Measurements from ENCODE around the gene DYNC2LI1. TPM values are rescaled to one million over a fixed set of nuclear protein-coding genes. Genes with fewer than 3 reads are reported as not detected.
"Not testable (repeated sequence)": the region's sequence is repeated elsewhere in the genome, so short reads cannot be mapped to it uniquely, and the experiment has no call there.

Gene DYNC2LI1
- total RNA-seq: 8.9 and 10.4 TPM in 2 replicates

- ChIA-PET CTCF (no interaction called here), POLR2A (interaction anchor here (0.6 to 1.1 kb wide), 2 partner anchors 10 to 1227 kb away, joined by 3 read pairs; no protein-coding TSS in a partner anchor)
- peak within 1 kb of the TSS; percentile 100 for H3K4me3 Mint-ChIP-seq
- peak within 1 kb of the TSS; percentile 85 for H3K27ac Mint-ChIP-seq
- TF ChIP-seq CTCF (IDR thresholded peaks at IDR 0.05): no peak
- H3K36me3 Mint-ChIP-seq (ENCODE audit: low read depth): peaks cover 8% of the 10 kb centered on the region
- no peaks in the 10 kb centered on the region for H3K9me3 Mint-ChIP-seq
- H3K27me3 Mint-ChIP-seq: peaks cover 4% of the 10 kb centered on the region
- ATAC-seq (ENCODE audit: low read depth) (peak; percentile 98), DNase-seq (peak; percentile 75)
- peaks cover 12% of the 10 kb centered on the region for H3K4me1 Mint-ChIP-seq
- intact Hi-C loops (cut with micrococcal nuclease): loop anchor here (1.0 to 10.0 kb wide), 3 partner anchors 139 to 394 kb away; partner anchors contain the start of genes PLEKHH2 and PPM1B
These were observed at the start of gene DYNC2LI1 for GRCh38 chr2:43773876-43774613. Gene DYNC2LI1, plus strand, starts transcription at chr2:43774039. Its CDS starts 100 bp downstream, at chr2:43774139.

GRCh38 chr2:43724728-43725526 lies 48.9 kb upstream of the DYNC2LI1 start:
- ATAC-seq (ENCODE audit: low read depth): no peak
- no peaks in the 10 kb centered on the region for H3K36me3 Mint-ChIP-seq (ENCODE audit: low read depth)
- no peak overlapping the region for H3K27ac Mint-ChIP-seq
- DNase-seq: no peak
- H3K4me1 Mint-ChIP-seq: no peaks in the 10 kb centered on the region
- intact Hi-C loops (cut with micrococcal nuclease): no loop called here
- TF ChIP-seq CTCF (IDR thresholded peaks at IDR 0.05): no peak
- H3K9me3 Mint-ChIP-seq: no peaks in the 10 kb centered on the region
- H3K4me3 Mint-ChIP-seq: no peak overlapping the region
- POLR2A ChIA-PET: no interaction called here
- CTCF ChIA-PET: no interaction called here
- H3K27me3 Mint-ChIP-seq: peaks cover 4% of the 10 kb centered on the region

GRCh38 chr2:43725711-43726246 lies 48.1 kb upstream of the DYNC2LI1 start:
- TF ChIP-seq CTCF (IDR thresholded peaks at IDR 0.05): no peak
- DNase-seq (no peak), ATAC-seq (ENCODE audit: low read depth) (no peak)
- POLR2A ChIA-PET: no interaction called here
- intact Hi-C loops (cut with micrococcal nuclease): no loop called here
- H3K27me3 Mint-ChIP-seq: peaks cover 4% of the 10 kb centered on the region
- H3K36me3 Mint-ChIP-seq (ENCODE audit: low read depth): no peaks in the 10 kb centered on the region
- no peaks in the 10 kb centered on the region for H3K9me3 Mint-ChIP-seq
- CTCF ChIA-PET: no interaction called here
- H3K4me1 Mint-ChIP-seq: no peaks in the 10 kb centered on the region
- no peak overlapping the region for H3K27ac Mint-ChIP-seq
- no peak overlapping the region for H3K4me3 Mint-ChIP-seq

- H3K27me3 Mint-ChIP-seq; ATAC-seq (ENCODE audit: low read depth); H3K4me3 Mint-ChIP-seq; H3K9me3 Mint-ChIP-seq; H3K27ac Mint-ChIP-seq; H3K4me1 Mint-ChIP-seq; intact Hi-C loops (cut with micrococcal nuclease); CTCF ChIA-PET; H3K36me3 Mint-ChIP-seq (ENCODE audit: low read depth); POLR2A ChIA-PET; DNase-seq: not testable (repeated sequence)
These were observed 46.7 kb upstream of the DYNC2LI1 start for GRCh38 chr2:43726961-43727633.

- H3K9me3 Mint-ChIP-seq: no peaks in the 10 kb centered on the region
- no peaks in the 10 kb centered on the region for H3K4me1 Mint-ChIP-seq
- H3K4me3 Mint-ChIP-seq: no peak overlapping the region
- peaks cover 5% of the 10 kb centered on the region for H3K27me3 Mint-ChIP-seq
- TF ChIP-seq CTCF (IDR thresholded peaks at IDR 0.05): no peak
- H3K27ac Mint-ChIP-seq: no peak overlapping the region
- ChIA-PET CTCF (no interaction called here), POLR2A (no interaction called here)
- intact Hi-C loops (cut with micrococcal nuclease): no loop called here
- DNase-seq (no peak), ATAC-seq (ENCODE audit: low read depth) (no peak)
- no peaks in the 10 kb centered on the region for H3K36me3 Mint-ChIP-seq (ENCODE audit: low read depth)
These were observed 46.2 kb upstream of the DYNC2LI1 start for GRCh38 chr2:43727634-43728014.
